Measurements from ENCODE around the gene RPL18. TPM values are rescaled to one million over a fixed set of nuclear protein-coding genes. Genes with fewer than 3 reads are reported as not detected.

Gene RPL18
- total RNA-seq, 1 donor from 2014 or later = 591 TPM

- DNase-seq (ENCODE audit: low read depth) = no peak
Measured at GRCh38 chr19:48614436-48615230, 4.3 kb downstream of the RPL18 start, which contains the start of gene FAM83E. TSS of gene FAM83E (minus strand) at chr19:48615076. CDS start at chr19:48613372, 1,704 bp downstream.

DNA sequence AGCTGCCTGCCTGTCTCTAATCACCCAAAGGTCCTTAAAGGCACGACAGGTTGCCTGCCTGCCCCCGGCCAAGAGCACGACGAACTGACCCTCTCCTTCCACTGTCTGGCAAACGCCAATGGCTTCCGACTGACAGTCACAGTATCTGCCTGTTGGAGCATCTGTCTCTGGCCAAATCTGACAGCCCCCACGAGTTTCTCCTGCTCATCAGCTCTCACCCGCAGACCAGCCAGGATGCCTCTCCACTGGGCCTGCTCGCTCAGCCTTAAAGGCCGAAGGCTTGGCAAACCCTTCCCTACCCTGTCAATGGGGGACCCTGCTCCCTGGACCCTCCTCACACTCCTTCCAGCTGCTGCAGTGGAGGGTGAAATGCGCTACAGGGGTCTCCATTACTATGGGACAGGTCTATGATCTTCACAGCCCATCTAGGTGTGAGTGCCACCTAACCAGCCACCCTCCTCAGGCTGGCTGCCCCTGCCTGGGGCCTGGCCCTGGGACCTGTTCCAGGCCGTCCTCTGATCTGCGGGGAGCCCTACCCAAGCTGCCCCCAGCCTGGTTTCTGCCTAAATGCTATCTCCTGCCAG, 5.0 kb downstream of the RPL18 start:
- no peak for DNase-seq (ENCODE audit: low read depth)

- no peak for DNase-seq (ENCODE audit: low read depth)
Measured at GRCh38 chr19:48613024-48613851, 5.7 kb downstream of the RPL18 start.

DNA sequence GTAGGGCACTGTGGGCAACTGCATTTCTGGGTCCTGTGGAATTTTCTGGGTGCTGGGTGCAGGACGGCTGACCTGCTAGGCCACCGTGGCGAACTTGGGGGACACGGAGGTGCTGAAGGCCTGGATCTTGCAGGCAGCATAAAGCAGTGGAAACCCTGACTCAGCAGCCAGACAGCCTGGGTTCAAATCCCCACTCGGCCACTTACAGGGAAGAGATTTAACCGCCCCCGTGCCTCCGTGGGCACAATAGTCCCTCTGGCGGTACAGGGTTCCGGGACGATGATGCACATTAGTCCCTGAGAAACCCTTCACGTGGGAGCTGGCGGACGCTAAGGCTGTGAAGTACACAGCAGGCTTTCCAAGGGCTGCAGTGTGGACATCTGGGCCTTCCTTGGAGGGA, 7.1 kb downstream of the RPL18 start:
- no peak for DNase-seq (ENCODE audit: low read depth)

DNA sequence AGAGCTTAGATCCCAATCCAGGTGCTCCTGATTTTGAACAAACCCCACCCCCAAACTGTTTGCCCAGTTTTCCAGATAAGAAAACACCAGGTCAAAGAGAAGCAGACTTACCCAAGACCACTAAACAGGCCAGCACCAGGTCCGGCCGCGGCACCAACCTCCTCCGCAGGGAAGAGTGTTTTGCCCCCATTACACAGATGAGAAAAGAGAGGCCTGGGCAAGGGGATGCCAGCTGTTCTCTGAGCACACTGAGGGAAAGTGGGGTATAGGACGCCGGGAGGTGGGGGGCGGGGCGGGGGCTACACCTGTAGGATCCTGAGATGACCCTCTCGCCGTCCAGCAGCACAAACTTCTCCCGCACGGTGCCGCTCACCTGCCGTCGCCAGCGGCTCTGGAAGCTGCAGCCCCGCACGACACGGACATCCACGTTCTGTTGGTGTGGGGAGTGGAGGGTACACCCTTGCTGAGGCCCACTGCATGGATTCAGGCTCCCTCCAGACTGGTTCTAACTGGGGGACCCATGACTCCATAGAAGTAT, 9.3 kb downstream of the RPL18 start:
- DNase-seq (ENCODE audit: low read depth) = no peak

- DNase-seq (ENCODE audit: low read depth) = no peak
Measured at GRCh38 chr19:48608798-48609263, 10.1 kb downstream of the RPL18 start.

- no peak for DNase-seq (ENCODE audit: low read depth)
Measured at GRCh38 chr19:48607359-48607755, 11.6 kb downstream of the RPL18 start.

DNA sequence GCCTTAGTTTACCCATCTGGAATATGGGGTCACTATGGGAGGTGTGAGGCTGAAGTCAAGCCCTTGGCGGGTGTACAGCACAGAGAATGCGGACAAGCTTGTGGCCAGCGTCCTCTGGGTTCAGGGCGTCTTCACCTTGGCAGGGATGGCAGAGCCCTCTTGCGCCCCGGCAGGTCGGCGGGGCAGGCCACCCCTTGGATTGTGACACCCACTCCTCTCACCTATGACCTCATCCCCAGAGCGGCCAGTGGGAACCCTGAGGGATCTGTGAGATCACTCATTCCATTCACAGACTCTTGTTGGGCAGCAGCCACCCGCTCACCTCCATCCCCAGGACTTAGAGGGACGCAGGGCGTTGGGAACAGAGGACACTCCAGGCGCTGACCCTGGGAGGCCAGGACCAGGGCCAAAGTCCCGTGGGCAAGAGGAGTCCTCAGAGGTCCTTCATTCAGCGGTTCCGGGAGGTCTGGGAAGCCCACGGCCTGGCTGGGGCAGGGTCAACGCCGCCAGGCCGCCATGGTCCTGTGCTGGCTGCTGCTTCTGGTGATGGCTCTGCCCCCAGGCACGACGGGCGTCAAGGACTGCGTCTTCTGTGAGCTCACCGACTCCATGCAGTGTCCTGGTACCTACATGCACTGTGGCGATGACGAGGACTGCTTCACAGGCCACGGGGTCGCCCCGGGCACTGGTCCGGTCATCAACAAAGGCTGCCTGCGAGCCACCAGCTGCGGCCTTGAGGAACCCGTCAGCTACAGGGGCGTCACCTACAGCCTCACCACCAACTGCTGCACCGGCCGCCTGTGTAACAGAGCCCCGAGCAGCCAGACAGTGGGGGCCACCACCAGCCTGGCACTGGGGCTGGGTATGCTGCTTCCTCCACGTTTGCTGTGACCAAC, 12.3 kb downstream of the RPL18 start, which contains the start of gene SPACA4:
Gene SPACA4 (plus strand): TSS at position 280 of the 896 bp plus-strand sequence. CDS start 237 bp downstream, at position 517.
- DNase-seq (ENCODE audit: low read depth) = no peak

DNA sequence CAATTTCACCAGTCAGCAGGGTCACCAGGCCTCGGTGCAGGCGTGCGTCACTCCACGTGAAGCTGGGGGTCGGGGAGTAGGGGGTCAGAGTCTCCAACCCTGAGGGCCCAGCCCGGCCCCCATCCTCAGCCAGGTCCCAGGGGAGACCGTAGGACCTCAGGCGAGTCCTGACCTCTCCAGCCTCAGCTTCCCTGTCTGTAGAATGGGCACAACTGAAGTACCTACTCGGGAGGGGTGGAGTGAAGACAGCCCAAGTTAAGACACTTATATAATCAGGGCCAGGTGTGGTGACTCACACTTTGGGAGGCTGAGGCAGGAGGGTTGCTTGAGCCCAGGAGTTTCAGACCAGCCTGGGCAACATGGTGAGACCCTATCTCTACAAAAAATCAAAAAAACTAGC, 15.1 kb downstream of the RPL18 start:
- DNase-seq (ENCODE audit: low read depth) = no peak

DNA sequence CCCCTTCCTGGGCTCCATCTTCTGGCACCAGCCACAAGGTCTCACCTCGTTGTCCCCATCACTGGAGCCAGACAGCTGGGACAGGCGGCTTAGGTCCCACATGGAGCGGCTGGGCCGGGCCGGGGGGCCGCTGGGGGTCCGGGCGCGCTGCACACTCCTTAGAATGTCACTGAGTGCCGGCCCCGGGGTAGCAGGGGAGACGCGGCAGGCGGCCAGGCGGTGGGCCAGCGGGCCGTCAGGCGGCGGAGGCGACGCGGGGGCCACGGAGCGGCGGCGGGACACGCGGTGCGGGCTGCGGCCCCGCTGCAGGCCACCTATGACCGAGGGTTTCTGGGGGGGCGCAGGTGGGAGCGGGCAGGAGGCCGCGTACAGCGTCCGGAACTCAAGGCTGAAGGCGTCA, 15.5 kb downstream of the RPL18 start:
- no peak for DNase-seq (ENCODE audit: low read depth)

- DNase-seq (ENCODE audit: low read depth) = no peak
Measured at GRCh38 chr19:48603001-48603400, 16.0 kb downstream of the RPL18 start.

DNA sequence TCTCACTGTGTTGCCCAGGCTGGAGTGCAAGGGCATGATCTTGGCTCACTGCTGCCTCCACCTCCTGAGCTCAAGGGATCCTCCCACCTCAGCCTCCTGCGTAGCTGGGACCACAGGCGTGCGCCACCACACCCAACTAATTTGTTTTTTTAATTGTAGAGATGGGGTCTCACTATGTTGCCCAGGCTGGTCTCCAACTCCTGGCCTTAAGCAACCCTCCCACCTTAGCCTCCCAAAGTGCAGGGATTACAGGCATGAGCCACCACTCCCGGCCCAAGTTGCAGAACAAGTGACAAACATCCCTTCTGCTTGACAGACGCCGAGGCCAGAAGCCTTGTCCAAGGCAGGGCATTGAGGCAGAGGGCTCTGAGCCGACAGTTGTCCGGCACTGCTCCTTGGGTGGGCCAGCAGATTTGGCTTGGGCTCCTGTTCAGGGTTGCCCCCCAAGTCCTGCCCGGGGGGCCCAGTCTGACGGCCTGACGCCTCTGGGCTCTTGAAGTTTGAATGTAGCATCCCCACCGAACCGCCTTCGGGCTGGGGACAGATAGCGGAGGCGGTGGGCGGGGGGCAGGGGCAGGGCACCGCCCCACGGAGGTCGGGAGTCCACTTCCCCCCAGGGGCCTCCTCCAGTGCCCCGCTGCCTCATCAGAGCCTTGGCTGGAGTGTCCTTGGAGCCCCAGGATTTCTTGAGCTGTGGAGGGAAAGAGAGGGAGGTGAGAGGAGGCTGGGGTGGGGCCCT, 18.1 kb downstream of the RPL18 start:
- no peak for DNase-seq (ENCODE audit: low read depth)

DNA sequence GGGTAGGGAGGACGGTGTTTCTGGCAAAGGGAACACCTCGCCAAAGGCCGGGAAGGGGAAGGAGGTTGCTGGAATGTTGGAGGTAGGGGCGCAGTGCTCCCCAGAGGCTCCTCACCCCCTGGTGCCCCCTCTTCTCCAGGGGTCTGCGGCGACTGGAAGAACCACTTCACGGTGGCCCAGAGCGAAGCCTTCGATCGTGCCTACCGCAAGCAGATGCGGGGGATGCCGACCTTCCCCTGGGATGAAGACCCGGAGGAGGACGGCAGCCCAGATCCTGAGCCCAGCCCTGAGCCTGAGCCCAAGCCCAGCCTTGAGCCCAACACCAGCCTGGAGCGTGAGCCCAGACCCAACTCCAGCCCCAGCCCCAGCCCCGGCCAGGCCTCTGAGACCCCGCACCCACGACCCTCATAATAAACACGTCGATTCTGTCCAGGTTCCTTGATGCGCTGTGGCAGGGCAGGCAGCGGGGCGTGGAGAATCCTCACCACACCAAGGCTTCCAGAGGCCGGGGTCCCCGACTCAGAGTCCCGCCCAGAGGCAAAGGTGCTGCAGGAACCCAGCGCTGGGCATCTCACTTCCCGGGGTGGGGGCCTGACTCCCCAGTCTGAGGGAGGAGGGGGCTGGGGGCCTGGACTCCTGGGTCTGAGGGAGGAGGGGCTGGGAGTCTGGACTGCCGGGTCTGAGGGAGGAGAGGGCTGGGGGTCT, 19.8 kb downstream of the RPL18 start:
- no peak for DNase-seq (ENCODE audit: low read depth)

DNA sequence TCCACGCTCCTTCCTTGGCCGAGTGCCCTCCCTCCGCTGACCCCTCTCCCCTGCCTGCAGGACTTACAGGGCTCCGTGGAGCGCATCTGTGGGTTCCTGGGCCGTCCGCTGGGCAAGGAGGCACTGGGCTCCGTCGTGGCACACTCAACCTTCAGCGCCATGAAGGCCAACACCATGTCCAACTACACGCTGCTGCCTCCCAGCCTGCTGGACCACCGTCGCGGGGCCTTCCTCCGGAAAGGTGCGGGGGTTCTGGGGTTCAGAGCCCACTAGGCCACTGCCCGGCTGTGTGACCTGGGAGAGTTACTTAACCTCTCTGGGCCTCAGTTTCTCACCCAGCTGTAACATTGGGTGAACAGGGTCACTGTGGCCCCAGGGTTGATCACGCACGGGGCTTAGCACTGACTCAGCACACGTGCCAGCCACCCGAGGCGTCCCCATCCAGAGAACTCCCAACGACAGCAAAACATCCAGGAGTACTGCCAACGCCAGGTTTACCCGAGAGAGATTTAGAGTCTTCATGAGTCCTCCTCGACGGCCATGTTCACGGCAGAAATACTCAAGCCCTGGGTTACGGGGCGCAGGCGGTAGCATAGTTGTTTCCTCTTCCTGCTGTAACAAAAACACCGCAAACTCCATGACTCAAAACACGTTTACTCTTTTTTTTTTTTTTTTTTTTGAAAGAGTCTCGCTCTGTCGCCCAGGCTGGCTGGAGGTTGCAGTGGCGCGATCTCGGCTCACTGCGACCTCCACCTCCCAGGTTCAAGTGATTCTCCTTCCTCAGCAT, 22.1 kb downstream of the RPL18 start:
- DNase-seq (ENCODE audit: low read depth) = peak; percentile 31

DNA sequence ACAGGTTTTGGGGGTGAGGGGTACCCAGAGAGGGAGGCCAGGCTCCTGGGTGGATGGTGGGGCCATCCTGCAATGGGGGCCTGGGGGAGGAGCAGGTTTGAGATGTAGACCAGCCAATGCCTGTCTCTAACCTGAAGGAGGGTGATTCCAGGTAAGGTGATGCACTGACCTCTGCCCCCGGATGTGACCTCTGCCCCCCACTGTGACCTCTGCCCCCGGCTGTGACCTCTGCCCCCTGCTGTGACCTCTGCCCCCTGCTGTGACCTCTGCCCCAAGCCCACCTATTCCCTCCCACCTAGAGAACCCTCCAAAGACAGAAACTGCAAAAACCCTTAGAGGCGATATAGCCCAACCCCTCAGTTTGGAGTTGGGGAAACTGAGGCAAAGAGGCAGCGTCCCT, 22.7 kb downstream of the RPL18 start:
- no peak for DNase-seq (ENCODE audit: low read depth)

DNA sequence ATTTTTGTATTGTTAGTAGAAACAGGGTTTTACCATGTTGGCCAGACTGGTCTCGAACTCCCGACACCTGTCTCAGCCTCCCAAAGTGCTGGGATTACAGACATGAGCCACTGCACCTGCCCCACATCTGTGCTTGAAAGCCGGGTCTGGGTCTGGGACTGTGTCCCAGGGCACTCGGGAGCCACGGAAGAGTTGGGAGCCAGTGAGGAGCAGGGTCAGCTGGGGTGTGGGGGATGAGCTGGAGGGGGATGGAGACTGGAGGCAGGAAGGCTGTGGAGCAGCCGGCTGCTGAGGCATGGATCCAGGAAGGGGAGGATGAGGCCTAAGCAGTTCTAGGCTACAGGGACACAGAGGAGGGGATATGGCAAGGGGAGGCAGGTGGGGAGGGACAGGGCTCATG, 23.1 kb downstream of the RPL18 start:
- DNase-seq (ENCODE audit: low read depth) = no peak

- DNase-seq (ENCODE audit: low read depth) = no peak
Measured at GRCh38 chr19:48595171-48595570, 23.8 kb downstream of the RPL18 start.

DNA sequence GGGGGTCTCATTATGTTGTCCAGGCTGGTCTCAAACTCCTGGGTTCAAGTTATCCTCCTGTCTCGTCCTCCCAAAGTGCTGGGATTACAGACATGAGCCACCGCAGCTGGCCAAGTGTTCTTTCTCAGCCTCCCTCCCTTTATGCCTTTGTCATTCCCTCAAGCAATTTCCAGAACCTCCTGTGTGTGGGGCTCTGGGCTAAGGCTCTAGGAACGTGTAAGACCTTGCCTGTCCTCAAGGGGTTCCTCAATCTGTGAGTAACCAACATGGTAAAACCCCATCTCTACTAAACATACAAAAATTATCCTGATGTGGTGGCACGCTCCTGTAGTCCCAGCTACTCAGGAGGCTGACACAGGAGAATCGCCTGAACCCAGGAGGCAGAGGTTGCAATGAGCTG, 28.0 kb downstream of the RPL18 start:
- DNase-seq (ENCODE audit: low read depth) = no peak
